Esophagus muscularis mucosa (tissue), 4 donors: ENCODE measurements around the gene WDFY4. TPM values are rescaled to one million over a fixed set of nuclear protein-coding genes. Genes with fewer than 3 reads are reported as not detected.
"Not testable (repeated sequence)": the region's sequence is repeated elsewhere in the genome, so short reads cannot be mapped to it uniquely, and the experiment has no call there.

ENCODE experiments used
- DNase-seq: peaks from one replicate; pipeline ENCODE4 v3.0.0-alpha.2; 2017; ENCODE audit errors: extremely low spot score
- H3K27ac ChIP-seq, 4 donors: fragments of 200-600 bp; sonication (generic); replicated peaks in 1 of 4; 1 replicate in 3 of 4; 2 replicates in 1 of 4; pipeline ENCODE4 v1.5.1; 2016 to 2019; ENCODE audit warnings: mild to moderate bottlenecking in 1 of 4
- H3K27me3 ChIP-seq, 4 donors: fragments of 200-600 bp; sonication (generic); one replicate each; pipeline versions ENCODE4 v1.5.1 to v1.6.0; 2016 to 2019
- H3K36me3 ChIP-seq, 4 donors: fragments of 200-600 bp; sonication (generic); one replicate each; pipeline ENCODE4 v1.5.1; 2016 to 2019
- H3K4me1 ChIP-seq, 4 donors: fragments of 200-600 bp; sonication (generic); one replicate each; pipeline ENCODE4 v1.5.1; 2016 to 2019
- H3K4me3 ChIP-seq, 4 donors: fragments of 200-600 bp; sonication (generic); 1 replicate in 2 of 4; 2 replicates in 2 of 4; pipeline ENCODE4 v1.5.1; 2016 to 2019; ENCODE audit warnings: mild to moderate bottlenecking in 4 of 4, moderate library complexity in 1 of 4
- H3K9me3 ChIP-seq, 4 donors: fragments of 200-600 bp; sonication (generic); 1 replicate in 3 of 4; 2 replicates in 1 of 4; pipeline ENCODE4 v1.5.1; 2016 to 2019
- CTCF ChIP-seq, 3 experiments: fragments of 200-600 bp in 2 of 3; fragments of 450-650 bp in 1 of 3; sonication (generic) in 2 of 3; IDR thresholded peaks; one replicate each; pipeline ENCODE4 v1.5.1; 2017 to 2019; ENCODE audit warnings: antibody characterized with exemption in 3 of 3, mild to moderate bottlenecking in 2 of 3, moderate library complexity in 1 of 3
- EP300 ChIP-seq: sonication (generic); formaldehyde crosslinking; IDR thresholded peaks from one replicate; pipeline ENCODE4 v1.6.1; 2017; ENCODE audit warnings: antibody characterized with exemption
- POLR2A ChIP-seq: fragments of 450-650 bp; IDR thresholded peaks from one replicate; pipeline ENCODE4 v1.6.1; 2017; ENCODE audit warnings: antibody characterized with exemption, moderate library complexity, mild to moderate bottlenecking, low read depth
- POLR2AphosphoS5 ChIP-seq, 2 donors: sonication (generic); formaldehyde crosslinking; IDR thresholded peaks; one replicate each; pipeline ENCODE4 v1.6.1; 2017; ENCODE audit warnings: antibody characterized with exemption in 2 of 2
- WGBS: methylation state at CpG from one replicate; pipeline ENCODE4 v1.1.5; 2018; 5-methylcytosine and 5-hydroxymethylcytosine counted together
- intact Hi-C: fragments of 100-400 bp; cut with DNase I; formaldehyde crosslinking; loops from one replicate; pipeline ENCODE4 v1.15.1; 2023
- total RNA-seq, 4 donors: library from RNA; depleted of rRNA; stranded (reverse); fragments of >200 nt; gene quantifications; one replicate each; pipeline versions ENCODE4 v1.1.0 to v1.2.1, GENCODE V29; 2016

The WDFY4 gene
- total RNA-seq, 4 donors from 2014 or later = 2.3 to 7.3 (median 5.2) TPM

- Histone ChIP-seq H3K4me3 (no peak overlapping the region), H3K27me3 (no peaks in the 10 kb centered on the region), H3K27ac (no peak overlapping the region), H3K9me3 (peaks cover 0 to 13% (median 7%) of the 10 kb centered on the region in 4 donors), H3K4me1 (peaks cover 0 to 5% (median 1%) of the 10 kb centered on the region in 4 donors), H3K36me3 (no peaks in the 10 kb centered on the region)
- DNase-seq = no peak
- TF ChIP-seq EP300 (no peak), POLR2AphosphoS5 (IDR thresholded peaks at IDR 0.05) (no peak), CTCF (IDR thresholded peaks at IDR 0.05) (no peak), POLR2A (no peak)
- 88% methylated on average over 4 of the region's 4 CpGs for WGBS
- intact Hi-C loops = no loop called here
Observed at GRCh38 chr10:48638158-48638557, 46.5 kb upstream of the WDFY4 start.

- no peaks in the 10 kb centered on the region for H3K27me3 ChIP-seq
- 82% methylated on average over 4 of the region's 4 CpGs for WGBS
- no peak overlapping the region for H3K4me3 ChIP-seq
- no peak for TF ChIP-seq POLR2A
- TF ChIP-seq POLR2AphosphoS5 (IDR thresholded peaks at IDR 0.05) = no peak
- no peak for TF ChIP-seq CTCF (IDR thresholded peaks at IDR 0.05)
- TF ChIP-seq EP300 = no peak
- intact Hi-C loops = no loop called here
- no peak overlapping the region for H3K27ac ChIP-seq
- H3K9me3 ChIP-seq = peaks cover 0 to 13% (median 7%) of the 10 kb centered on the region in 4 donors
- H3K4me1 ChIP-seq = peaks cover 0 to 4% (median 0%) of the 10 kb centered on the region in 4 donors
- H3K36me3 ChIP-seq = no peaks in the 10 kb centered on the region
- DNase-seq = no peak
Observed at GRCh38 chr10:48638739-48639527, 45.7 kb upstream of the WDFY4 start.

- DNase-seq = no peak
- WGBS = 81% methylated on average over 1 of the region's 1 CpG
- Histone ChIP-seq H3K27ac (no peak overlapping the region), H3K4me1 (no peaks in the 10 kb centered on the region), H3K9me3 (peaks cover 0 to 13% (median 7%) of the 10 kb centered on the region in 4 donors), H3K27me3 (no peaks in the 10 kb centered on the region), H3K36me3 (no peaks in the 10 kb centered on the region), H3K4me3 (no peak overlapping the region)
- no peak for TF ChIP-seq POLR2A
- no peak for TF ChIP-seq EP300
- TF ChIP-seq CTCF (IDR thresholded peaks at IDR 0.05) = no peak
- TF ChIP-seq POLR2AphosphoS5 (IDR thresholded peaks at IDR 0.05) = no peak
- intact Hi-C loops = no loop called here
Observed at GRCh38 chr10:48639632-48640031, 45.0 kb upstream of the WDFY4 start.

- intact Hi-C loops = no loop called here
- H3K4me3 ChIP-seq = no peak overlapping the region
- no peak overlapping the region for H3K27ac ChIP-seq
- DNase-seq = no peak
- no peaks in the 10 kb centered on the region for H3K36me3 ChIP-seq
- no peaks in the 10 kb centered on the region for H3K4me1 ChIP-seq
- H3K27me3 ChIP-seq = no peaks in the 10 kb centered on the region
- H3K9me3 ChIP-seq = peaks cover 0 to 13% (median 7%) of the 10 kb centered on the region in 4 donors
- 53% methylated on average over 1 of the region's 1 CpG for WGBS
- no peak for TF ChIP-seq POLR2A
- TF ChIP-seq EP300 = no peak
- no peak for TF ChIP-seq CTCF (IDR thresholded peaks at IDR 0.05)
- TF ChIP-seq POLR2AphosphoS5 (IDR thresholded peaks at IDR 0.05) = no peak
Observed at GRCh38 chr10:48640326-48640725, 44.3 kb upstream of the WDFY4 start.

- H3K27ac ChIP-seq, DNase-seq, intact Hi-C loops, H3K4me1 ChIP-seq, H3K27me3 ChIP-seq, H3K36me3 ChIP-seq, H3K4me3 ChIP-seq: not testable (repeated sequence)
- H3K9me3 ChIP-seq = peaks cover 0 to 13% (median 7%) of the 10 kb centered on the region in 4 donors
- 97% methylated on average over 4 of the region's 4 CpGs for WGBS
Observed at GRCh38 chr10:48641099-48641690, 43.5 kb upstream of the WDFY4 start.
